HFFc6 (cell line): ENCODE results near the gene DYNLL1. TPM values are rescaled to one million over a fixed set of nuclear protein-coding genes. Genes with fewer than 3 reads are reported as not detected.

Experiments used
- DNase-seq: peaks from one replicate; pipeline ENCODE4 v3.0.0-alpha.2; 2018
- H3K27ac Mint-ChIP-seq: 2 replicates; pipeline ENCODE4 v1.8.0; 2020; ENCODE audit warnings: mild to moderate bottlenecking, mixed read lengths
- H3K27me3 Mint-ChIP-seq: 2 replicates; pipeline ENCODE4 v1.8.0; 2021; ENCODE audit warnings: mild to moderate bottlenecking, moderate library complexity, mixed read lengths; ENCODE audit not compliant: insufficient read depth
- H3K36me3 Mint-ChIP-seq: 2 replicates; pipeline ENCODE4 v1.8.0; 2021; ENCODE audit warnings: low read depth, mixed read lengths
- H3K4me1 Mint-ChIP-seq: 2 replicates; pipeline ENCODE4 v1.8.0; 2020; ENCODE audit warnings: low read depth, mixed read lengths
- H3K4me3 Mint-ChIP-seq: 2 replicates; pipeline ENCODE4 v1.8.0; 2020; ENCODE audit warnings: mild to moderate bottlenecking, moderate library complexity, mixed read lengths
- H3K9me3 Mint-ChIP-seq: 2 replicates; pipeline ENCODE4 v1.8.0; 2020; ENCODE audit warnings: mild to moderate bottlenecking, mixed read lengths
- total RNA-seq, 6 experiments: library from RNA; stranded (reverse); fragmentation: NEBNext Ultra II Directional; extraction: Animal tissue kit (Norgen Biotek cat#: 25700); gene quantifications; 2 replicates in 1 of 6; 3 replicates in 5 of 6; pipeline ENCODE4 v1.2.3, GENCODE V29; 2021
- TF ChIP-seq, protein P1 (sequence below): fragments of 200-600 bp; sonication (generic); IDR thresholded peaks from 2 replicates; pipeline ENCODE4 v1.5.0; 2021; ENCODE audit warnings: antibody characterized with exemption, mild to moderate bottlenecking

Gene DYNLL1
- total RNA-seq, 6 experiments from 2014 or later, result 530 to 650 (median 609) TPM

DNA sequence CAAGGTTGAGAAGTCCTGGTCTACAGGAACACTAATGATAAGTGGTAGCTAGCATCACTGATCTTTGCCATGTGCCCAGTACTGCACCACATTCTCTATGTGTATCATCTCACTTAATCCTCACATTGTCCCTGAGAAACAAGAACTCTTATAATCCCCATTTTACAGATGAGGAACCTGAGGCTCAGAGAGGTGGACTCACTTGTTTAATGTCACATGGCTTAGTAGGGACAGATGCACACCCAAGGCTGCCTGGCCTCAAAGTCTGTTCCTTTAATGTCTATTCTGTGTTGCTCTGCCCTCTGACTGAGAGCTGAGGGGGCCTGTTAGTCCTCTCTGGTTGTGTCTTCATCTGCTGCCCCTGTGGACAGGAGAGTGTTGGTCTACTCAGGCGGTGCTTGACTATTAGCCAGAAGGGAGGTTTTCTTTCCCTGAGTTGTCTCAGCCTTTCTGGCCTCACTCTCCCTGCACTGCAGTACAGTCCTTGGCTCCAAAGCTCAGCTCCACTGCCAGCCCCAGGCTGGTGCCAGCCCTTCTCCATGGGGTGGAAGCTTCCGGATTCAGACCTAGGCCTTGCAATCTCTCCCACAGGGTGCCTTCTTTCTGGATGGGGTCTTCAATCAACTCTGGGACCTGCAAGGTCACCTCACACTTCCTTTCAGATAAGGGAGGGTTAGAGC is 4.9 kb upstream of the DYNLL1 start:
- Mint-ChIP-seq H3K27me3 (no peaks in the 10 kb centered on the region; the same call in 1 of the 2 replicates), H3K36me3 (peaks cover 17% of the 10 kb centered on the region), H3K4me3 (no peak overlapping the region), H3K9me3 (no peaks in the 10 kb centered on the region), H3K27ac (no peak overlapping the region), H3K4me1 (peaks cover 23% of the 10 kb centered on the region)
- DNase-seq, result no peak
- TF ChIP-seq, protein P1, sequence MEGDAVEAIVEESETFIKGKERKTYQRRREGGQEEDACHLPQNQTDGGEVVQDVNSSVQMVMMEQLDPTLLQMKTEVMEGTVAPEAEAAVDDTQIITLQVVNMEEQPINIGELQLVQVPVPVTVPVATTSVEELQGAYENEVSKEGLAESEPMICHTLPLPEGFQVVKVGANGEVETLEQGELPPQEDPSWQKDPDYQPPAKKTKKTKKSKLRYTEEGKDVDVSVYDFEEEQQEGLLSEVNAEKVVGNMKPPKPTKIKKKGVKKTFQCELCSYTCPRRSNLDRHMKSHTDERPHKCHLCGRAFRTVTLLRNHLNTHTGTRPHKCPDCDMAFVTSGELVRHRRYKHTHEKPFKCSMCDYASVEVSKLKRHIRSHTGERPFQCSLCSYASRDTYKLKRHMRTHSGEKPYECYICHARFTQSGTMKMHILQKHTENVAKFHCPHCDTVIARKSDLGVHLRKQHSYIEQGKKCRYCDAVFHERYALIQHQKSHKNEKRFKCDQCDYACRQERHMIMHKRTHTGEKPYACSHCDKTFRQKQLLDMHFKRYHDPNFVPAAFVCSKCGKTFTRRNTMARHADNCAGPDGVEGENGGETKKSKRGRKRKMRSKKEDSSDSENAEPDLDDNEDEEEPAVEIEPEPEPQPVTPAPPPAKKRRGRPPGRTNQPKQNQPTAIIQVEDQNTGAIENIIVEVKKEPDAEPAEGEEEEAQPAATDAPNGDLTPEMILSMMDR, result no peak

DNA sequence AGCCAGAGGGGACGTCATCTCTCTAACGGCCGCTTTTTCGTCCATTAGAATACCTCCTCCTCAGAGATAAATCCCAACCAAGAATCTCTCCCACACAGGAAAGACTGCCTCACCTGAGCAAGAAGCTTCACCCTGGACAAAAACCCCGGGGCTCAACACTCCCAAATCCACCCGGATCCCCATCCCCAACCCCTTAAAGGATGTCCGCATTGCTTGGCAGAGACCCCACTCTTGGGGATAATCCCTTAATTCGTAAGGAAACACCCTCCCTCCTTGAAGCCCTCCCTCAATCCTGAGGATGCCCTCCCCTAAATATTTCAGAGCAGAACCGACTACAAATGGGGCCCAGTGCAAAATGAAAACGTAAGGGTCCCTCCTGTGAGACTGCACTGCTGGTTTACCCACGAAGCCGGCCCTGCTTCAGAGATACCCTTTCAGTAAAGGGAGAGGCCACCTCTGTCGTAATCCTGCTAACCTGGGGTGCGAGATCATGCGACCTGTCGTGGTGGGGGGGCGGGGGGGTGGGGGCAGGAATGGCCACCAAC is 655 bp upstream of the DYNLL1 start:
- DNase-seq, result no peak
- Mint-ChIP-seq H3K27ac (peak overlapping the region; percentile 72), H3K27me3 (no peaks in the 10 kb centered on the region; the same call in 1 of the 2 replicates), H3K36me3 (peaks cover 36% of the 10 kb centered on the region), H3K9me3 (no peaks in the 10 kb centered on the region), H3K4me1 (peaks cover 30% of the 10 kb centered on the region), H3K4me3 (peak overlapping the region; percentile 89)
- TF ChIP-seq, protein P1, result no peak

DNA sequence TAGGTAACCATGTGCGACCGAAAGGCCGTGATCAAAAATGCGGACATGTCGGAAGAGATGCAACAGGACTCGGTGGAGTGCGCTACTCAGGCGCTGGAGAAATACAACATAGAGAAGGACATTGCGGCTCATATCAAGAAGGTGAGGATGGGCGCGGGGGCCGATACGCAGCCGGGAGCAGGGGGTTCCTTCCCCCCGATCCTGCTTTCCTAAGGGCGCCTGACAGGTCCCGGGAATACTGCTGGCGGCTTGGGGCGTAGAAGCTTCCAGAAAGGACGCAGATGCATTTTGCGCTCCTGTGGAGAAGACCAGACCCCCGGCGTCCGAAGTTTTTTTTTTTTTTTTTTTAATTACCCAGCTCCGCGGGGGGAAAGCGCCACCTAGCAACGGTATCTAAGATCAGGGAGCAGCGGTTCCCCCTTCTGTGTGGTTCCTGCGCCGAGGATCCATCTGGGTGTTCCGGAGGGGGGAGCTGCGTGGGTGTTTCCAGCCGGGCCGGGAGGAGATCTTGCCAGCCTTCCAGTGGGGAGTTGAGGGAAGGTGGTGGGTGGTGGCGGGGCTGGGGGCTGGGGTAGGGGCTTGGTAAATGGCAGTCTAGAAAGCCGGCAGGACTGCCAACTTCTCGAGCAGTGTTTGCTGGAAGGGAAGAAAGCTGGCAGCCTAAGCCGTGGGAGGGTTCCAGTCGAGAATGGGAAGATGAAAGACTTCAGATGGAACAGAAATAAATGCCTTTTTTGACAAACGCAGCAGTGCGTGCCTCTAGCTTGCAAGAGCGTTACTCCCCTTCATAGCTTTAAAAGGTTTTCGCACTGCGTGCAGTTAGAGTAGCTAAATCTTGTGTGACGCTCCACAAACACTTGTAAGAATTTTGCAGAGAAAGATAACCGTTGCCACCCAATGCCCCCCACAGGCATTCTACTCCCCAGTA is 764 bp downstream of the DYNLL1 start:
- Mint-ChIP-seq H3K27ac (peak overlapping the region; percentile 75), H3K9me3 (no peaks in the 10 kb centered on the region), H3K27me3 (no peaks in the 10 kb centered on the region; the same call in 1 of the 2 replicates), H3K4me3 (peak overlapping the region; percentile 89), H3K4me1 (peaks cover 37% of the 10 kb centered on the region), H3K36me3 (peaks cover 32% of the 10 kb centered on the region)
- peak; percentile 27 for DNase-seq
- TF ChIP-seq, protein P1, result peak; percentile 17; the same call in 1 of the 2 replicates

DNA sequence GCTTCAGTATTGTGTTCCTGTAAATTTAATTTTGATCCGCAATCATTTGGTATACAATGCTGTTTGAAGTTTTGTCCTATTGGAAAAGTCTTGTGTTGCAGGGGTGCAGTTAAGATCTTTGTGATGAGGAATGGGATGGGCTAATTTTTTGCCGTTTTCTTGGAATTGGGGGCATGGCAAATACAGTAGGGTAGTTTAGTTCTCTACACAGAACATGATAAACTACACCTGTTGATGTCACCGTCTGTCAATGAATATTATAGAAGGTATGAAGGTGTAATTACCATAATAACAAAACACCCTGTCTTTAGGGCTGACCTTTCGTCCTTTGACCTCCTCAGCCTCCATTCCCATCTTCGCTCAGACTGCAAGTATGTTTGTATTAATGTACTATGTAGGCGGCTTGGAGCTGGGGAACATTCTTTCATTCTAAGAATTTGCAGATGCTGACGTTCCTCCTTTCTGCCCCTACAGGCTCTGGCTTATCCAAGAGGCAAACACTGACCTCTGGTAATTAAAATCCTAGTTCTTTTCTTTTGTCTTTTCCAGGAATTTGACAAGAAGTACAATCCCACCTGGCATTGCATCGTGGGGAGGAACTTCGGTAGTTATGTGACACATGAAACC is 1.7 kb downstream of the DYNLL1 start:
- Mint-ChIP-seq H3K27ac (peak overlapping the region; percentile 75), H3K9me3 (no peaks in the 10 kb centered on the region), H3K36me3 (peaks cover 32% of the 10 kb centered on the region), H3K4me3 (peak overlapping the region; percentile 89), H3K4me1 (peaks cover 37% of the 10 kb centered on the region), H3K27me3 (peaks cover 2% of the 10 kb centered on the region; the same call in 1 of the 2 replicates)
- TF ChIP-seq, protein P1, result no peak
- DNase-seq, result peak; percentile 5

DNA sequence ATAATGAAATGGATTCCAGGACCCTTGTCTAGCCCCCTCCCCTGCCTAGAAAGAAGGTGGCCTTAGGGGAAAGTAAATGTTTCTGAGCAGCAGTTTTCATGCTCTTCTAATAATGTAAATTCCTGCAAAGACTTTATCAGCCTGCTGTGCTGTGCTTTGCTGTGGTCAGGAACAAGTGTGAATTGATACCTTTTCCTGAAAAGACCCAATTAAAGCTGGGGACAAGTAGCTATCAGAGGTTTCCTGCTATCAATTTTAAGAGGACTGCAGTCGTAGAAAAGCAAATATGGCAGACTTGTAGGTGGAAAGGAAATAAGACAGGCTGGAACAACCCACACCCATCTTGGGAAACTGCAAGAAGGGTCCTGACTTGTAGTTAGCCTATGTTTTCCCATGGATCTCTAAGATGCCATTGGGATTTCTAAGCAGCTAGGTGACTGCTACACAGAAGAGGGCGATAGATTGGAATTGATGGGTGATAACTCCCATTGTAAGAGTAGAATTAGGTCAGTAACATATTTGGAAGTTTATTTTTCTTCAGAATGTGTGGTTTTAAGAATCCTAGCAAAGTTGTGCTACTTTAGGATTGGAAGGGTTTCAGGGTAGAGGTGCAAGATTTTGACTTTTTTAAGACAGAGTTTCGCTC is 3.1 kb downstream of the DYNLL1 start:
- Mint-ChIP-seq H3K36me3 (peaks cover 37% of the 10 kb centered on the region), H3K27ac (no peak overlapping the region)

More for the DNA sequence above, 3.1 kb downstream of the DYNLL1 start:
- H3K4me3 Mint-ChIP-seq, result peak overlapping the region; percentile 1; the same call in 1 of the 2 replicates
- no peaks in the 10 kb centered on the region for H3K9me3 Mint-ChIP-seq
- DNase-seq, result no peak
- TF ChIP-seq, protein P1, result no peak
- peaks cover 2% of the 10 kb centered on the region; the same call in 1 of the 2 replicates for H3K27me3 Mint-ChIP-seq
- peaks cover 37% of the 10 kb centered on the region for H3K4me1 Mint-ChIP-seq
